Testis (tissue), 2 donors: ENCODE results near the gene VWA7.

Experiments
- POLR2A ChIP-seq: fragments of 450-650 bp; IDR thresholded peaks from one replicate; pipeline ENCODE4 v1.6.1; 2017; ENCODE audit warnings: antibody characterized with exemption, mild to moderate bottlenecking, moderate library complexity
- TF ChIP-seq, protein P1 (sequence below), 3 experiments: fragments of 450-650 bp in 2 of 3; fragments of 200-600 bp in 1 of 3; sonication (generic) in 1 of 3; IDR thresholded peaks; one replicate each; pipeline ENCODE4 v1.5.1; 2016 to 2019; ENCODE audit warnings: antibody characterized with exemption in 3 of 3, mild to moderate bottlenecking in 2 of 3, moderate library complexity in 1 of 3

DNA sequence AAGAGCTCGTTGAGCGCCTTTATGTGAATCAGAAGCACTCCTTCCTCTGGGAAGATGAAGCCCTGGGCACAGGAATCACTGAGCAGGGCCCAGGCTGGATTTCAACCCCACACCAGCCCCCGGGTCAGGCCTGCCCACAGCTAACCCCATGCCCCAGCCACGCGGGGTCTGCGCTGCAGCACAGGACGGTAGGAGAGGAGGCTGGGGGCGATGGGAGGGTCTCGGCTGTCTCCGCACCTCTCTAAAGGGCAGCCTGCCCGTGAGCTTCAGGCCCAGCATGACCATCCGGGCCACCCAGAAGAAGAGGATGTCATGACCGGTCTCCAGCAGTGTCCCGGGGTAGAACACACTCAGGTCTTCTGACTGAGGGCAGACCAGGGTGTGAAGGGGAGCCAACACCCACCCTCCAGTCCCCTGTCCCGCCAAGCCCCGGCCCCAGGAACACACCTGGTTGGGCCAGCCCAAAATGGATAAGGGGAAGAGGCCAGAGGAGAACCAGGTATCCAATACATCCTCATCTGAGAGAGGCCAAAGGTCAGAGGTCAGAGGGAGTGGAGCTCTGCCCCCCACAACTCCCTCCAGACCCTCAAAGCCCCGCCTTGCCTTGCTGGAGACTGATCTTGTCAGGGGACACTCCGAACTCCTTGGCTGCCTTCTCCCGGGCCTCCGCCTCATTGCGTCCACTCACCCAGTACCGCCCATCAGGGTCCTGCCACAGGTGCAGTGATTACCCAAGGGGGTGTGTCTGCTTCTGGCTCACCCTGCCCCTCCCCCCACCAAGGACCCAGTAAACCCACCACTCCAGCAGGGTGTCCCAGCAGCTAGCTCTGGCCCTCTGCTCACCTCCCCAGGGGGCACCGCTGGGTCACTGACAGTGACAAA, 4.4 kb upstream of the VWA7 start:
- TF ChIP-seq, protein P1, sequence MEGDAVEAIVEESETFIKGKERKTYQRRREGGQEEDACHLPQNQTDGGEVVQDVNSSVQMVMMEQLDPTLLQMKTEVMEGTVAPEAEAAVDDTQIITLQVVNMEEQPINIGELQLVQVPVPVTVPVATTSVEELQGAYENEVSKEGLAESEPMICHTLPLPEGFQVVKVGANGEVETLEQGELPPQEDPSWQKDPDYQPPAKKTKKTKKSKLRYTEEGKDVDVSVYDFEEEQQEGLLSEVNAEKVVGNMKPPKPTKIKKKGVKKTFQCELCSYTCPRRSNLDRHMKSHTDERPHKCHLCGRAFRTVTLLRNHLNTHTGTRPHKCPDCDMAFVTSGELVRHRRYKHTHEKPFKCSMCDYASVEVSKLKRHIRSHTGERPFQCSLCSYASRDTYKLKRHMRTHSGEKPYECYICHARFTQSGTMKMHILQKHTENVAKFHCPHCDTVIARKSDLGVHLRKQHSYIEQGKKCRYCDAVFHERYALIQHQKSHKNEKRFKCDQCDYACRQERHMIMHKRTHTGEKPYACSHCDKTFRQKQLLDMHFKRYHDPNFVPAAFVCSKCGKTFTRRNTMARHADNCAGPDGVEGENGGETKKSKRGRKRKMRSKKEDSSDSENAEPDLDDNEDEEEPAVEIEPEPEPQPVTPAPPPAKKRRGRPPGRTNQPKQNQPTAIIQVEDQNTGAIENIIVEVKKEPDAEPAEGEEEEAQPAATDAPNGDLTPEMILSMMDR (IDR thresholded peaks at IDR 0.05): no peak
- TF ChIP-seq POLR2A: no peak
